ENCODE results near the gene LSM14A. TPM values are rescaled to one million over a fixed set of nuclear protein-coding genes. Genes with fewer than 3 reads are reported as not detected.

The LSM14A gene
- total and polyA plus RNA-seq, 9 of the 15 experiments (the other 6 are each of a cell fraction or from before 2014, with no cell fraction given): 19.5 to 150 (median 95.1) TPM

DNA sequence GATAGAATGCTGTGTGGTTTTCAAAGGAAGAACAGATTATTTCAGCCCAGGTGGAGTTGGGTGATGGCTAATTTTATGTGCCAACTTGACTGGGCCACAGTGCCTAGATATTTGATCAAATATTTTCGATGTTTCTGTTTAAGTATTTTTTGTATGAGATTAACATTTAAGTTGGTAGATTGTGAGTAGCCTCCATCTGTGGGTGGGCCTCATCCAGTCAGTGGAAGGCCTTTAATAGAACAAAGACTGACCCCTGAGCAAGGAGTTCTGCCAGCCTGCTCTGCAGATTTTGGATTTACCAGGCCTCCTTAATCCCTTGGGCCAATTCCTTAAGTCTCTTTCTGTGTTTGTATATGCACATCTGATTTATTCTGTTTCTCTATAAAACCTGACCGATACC is 13.9 kb downstream of the LSM14A start:
- no peak overlapping the region for H2AFZ ChIP-seq (ENCODE audit: low read depth, low read length)
- ChIA-PET POLR2A (interaction anchor here (1.1 to 2.1 kb wide), 2 partner anchors 8 to 11 kb away, joined by 3 to 12 read pairs; no protein-coding TSS in a partner anchor), CTCF (ENCODE audit: low intra/inter-chr PET ratio) (no interaction called here)
- H3K4me3 ChIP-seq: no peak overlapping the region
- WGBS (ENCODE audit: insufficient coverage, low coverage, missing lambda C conversion rate): 88% methylated on average over 2 of the region's 2 CpGs
- BruUV-seq (replicated peaks): no TSS peak
- in situ Hi-C loops (cut with MboI) (no loop called here), intact Hi-C loops (cut with micrococcal nuclease) (no loop called here)
- H3K9me3 ChIP-seq (replicated peaks; ENCODE audit: control insufficient read depth, insufficient read depth, low read depth, low read length): no peaks in the 10 kb centered on the region
- H3K36me3 ChIP-seq (ENCODE audit: control insufficient read depth, insufficient read depth, low read length): peaks cover 6% of the 10 kb centered on the region
- no peak overlapping the region for H3K4me2 ChIP-seq (ENCODE audit: insufficient read depth, low read length)
- ATAC-seq: no peak
- TF ChIP-seq ZNF134 (CRISPR knock-in tag; conservative IDR thresholded peaks at IDR 0.05): peak; percentile 91
- TF ChIP-seq, protein P1, sequence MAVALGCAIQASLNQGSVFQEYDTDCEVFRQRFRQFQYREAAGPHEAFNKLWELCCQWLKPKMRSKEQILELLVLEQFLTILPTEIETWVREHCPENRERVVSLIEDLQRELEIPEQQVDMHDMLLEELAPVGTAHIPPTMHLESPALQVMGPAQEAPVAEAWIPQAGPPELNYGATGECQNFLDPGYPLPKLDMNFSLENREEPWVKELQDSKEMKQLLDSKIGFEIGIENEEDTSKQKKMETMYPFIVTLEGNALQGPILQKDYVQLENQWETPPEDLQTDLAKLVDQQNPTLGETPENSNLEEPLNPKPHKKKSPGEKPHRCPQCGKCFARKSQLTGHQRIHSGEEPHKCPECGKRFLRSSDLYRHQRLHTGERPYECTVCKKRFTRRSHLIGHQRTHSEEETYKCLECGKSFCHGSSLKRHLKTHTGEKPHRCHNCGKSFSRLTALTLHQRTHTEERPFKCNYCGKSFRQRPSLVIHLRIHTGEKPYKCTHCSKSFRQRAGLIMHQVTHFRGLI (CRISPR knock-in tag; IDR thresholded peaks at IDR 0.05): no peak
- peaks cover 6 to 23% of the 10 kb centered on the region in 2 experiments; a peak in 4 of 5 replicates for H3K4me1 ChIP-seq (replicated peaks in 1 of 2; ENCODE audit: control insufficient read depth in 2 of 2, insufficient read depth in 2 of 2, low read length in 2 of 2)
- DNase-seq (ENCODE audit: extremely low read depth in 1 of 4, low spot score in 3 of 4): no peak
- FAIRE-seq: no peak
- no peaks in the 10 kb centered on the region for H3K27me3 ChIP-seq (ENCODE audit: control insufficient read depth in 2 of 2, insufficient read depth in 2 of 2, low read length in 2 of 2)
- H3K9ac ChIP-seq (ENCODE audit: insufficient read depth in 1 of 2, low read depth in 2 of 2, low read length in 2 of 2): no peak overlapping the region
- peaks cover 29% of the 10 kb centered on the region for H4K20me1 ChIP-seq (replicated peaks; ENCODE audit: control insufficient read depth, insufficient read depth, low read length)
- H3K27ac ChIP-seq (ENCODE audit: extremely low read depth, low read depth, low read length): no peak overlapping the region
- peaks cover 2% of the 10 kb centered on the region for H3K9me1 ChIP-seq (ENCODE audit: control insufficient read depth, insufficient read depth, low read length)
- H3K79me2 ChIP-seq (ENCODE audit: control insufficient read depth, insufficient read depth, low read length): peaks cover 99% of the 10 kb centered on the region

DNA sequence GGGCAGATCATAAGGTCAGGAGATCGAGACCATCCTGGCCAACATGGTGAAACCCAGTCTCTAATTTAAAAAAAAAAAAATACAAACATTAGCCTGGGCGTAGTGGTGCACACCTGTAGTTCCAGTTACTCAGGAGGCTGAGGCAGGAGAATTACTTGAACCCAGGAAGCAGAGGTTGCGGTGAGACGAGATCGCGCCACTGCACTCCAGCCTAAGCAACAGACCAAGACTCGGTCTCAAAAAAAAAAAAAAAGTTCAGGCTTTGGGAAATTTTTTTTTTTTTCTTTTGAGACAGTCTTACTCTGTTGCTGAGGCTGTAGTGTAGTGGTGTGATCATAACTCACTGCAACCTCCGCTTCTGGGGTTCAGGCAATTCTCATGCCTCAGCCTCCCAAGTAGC is 14.7 kb downstream of the LSM14A start:
- Histone ChIP-seq H2AFZ (ENCODE audit: low read depth, low read length) (no peak overlapping the region), H4K20me1 (replicated peaks; ENCODE audit: control insufficient read depth, insufficient read depth, low read length) (peaks cover 21% of the 10 kb centered on the region), H3K27ac (ENCODE audit: extremely low read depth, low read depth, low read length) (no peak overlapping the region), H3K9me1 (ENCODE audit: control insufficient read depth, insufficient read depth, low read length) (no peaks in the 10 kb centered on the region), H3K4me2 (ENCODE audit: insufficient read depth, low read length) (no peak overlapping the region), H3K79me2 (ENCODE audit: control insufficient read depth, insufficient read depth, low read length) (peaks cover 99% of the 10 kb centered on the region), H3K9me3 (replicated peaks; ENCODE audit: control insufficient read depth, insufficient read depth, low read depth, low read length) (no peaks in the 10 kb centered on the region), H3K4me1 (replicated peaks in 1 of 2; ENCODE audit: control insufficient read depth in 2 of 2, insufficient read depth in 2 of 2, low read length in 2 of 2) (peaks cover 6 to 15% of the 10 kb centered on the region in 2 experiments; a peak in 4 of 5 replicates), H3K36me3 (ENCODE audit: control insufficient read depth, insufficient read depth, low read length) (no peaks in the 10 kb centered on the region; the same call in 1 of the 3 replicates), H3K4me3 (no peak overlapping the region), H3K9ac (ENCODE audit: insufficient read depth in 1 of 2, low read depth in 2 of 2, low read length in 2 of 2) (no peak overlapping the region), H3K27me3 (ENCODE audit: control insufficient read depth in 2 of 2, insufficient read depth in 2 of 2, low read length in 2 of 2) (no peaks in the 10 kb centered on the region)
- CTCF ChIA-PET (ENCODE audit: low intra/inter-chr PET ratio): no interaction called here
- no peak for FAIRE-seq
- intact Hi-C loops (cut with micrococcal nuclease) (no loop called here), in situ Hi-C loops (cut with MboI) (no loop called here)
- TF ChIP-seq ADNP (tag; IDR thresholded peaks at IDR 0.05) (no peak), YY1 (IDR thresholded peaks at IDR 0.05; ENCODE audit: borderline replicate concordance in 1 of 3, control insufficient read depth in 1 of 3, extremely low read depth in 1 of 3, insufficient read depth in 3 of 3, insufficient read length in 1 of 3, insufficient replicate concordance in 2 of 3, low read depth in 1 of 3, low read length in 2 of 3) (no peak), YBX1 (IDR thresholded peaks at IDR 0.05) (no peak), NR1H2 (CRISPR knock-in tag; IDR thresholded peaks at IDR 0.05) (no peak), PTRF (tag; IDR thresholded peaks at IDR 0.05) (no peak), ZNF589 (CRISPR knock-in tag; IDR thresholded peaks at IDR 0.05; ENCODE audit: low read depth) (no peak), RFX5 (IDR thresholded peaks at IDR 0.05; ENCODE audit: low read depth, low read length) (no peak), ZBTB2 (IDR thresholded peaks at IDR 0.05) (no peak), HDGF (IDR thresholded peaks at IDR 0.05) (no peak), TCF7L2 (IDR thresholded peaks at IDR 0.05; ENCODE audit: low read depth, low read length) (no peak), BDP1 (IDR thresholded peaks at IDR 0.05; ENCODE audit: insufficient read depth, insufficient read length) (no peak)
- no TSS peak for BruUV-seq (replicated peaks)
- no peak for ATAC-seq
- POLR2A ChIA-PET: interaction anchor here (2.1 kb wide), 1 partner anchor 9 kb away, joined by 12 read pairs; no protein-coding TSS in a partner anchor
- 98% methylated on average over 7 of the region's 8 CpGs for WGBS (ENCODE audit: insufficient coverage, low coverage, missing lambda C conversion rate)
- no peak for DNase-seq (ENCODE audit: extremely low read depth in 1 of 4, low spot score in 3 of 4)

Data from K562 (cell line).